Spinal cord (tissue), 10 donors: Measurements from ENCODE around the gene INSM1. TPM values are rescaled to one million over a fixed set of nuclear protein-coding genes. Genes with fewer than 3 reads are reported as not detected.

Experiments used
- DNase-seq, 6 donors: peaks; one replicate each; pipeline versions ENCODE4 v3.0.0 to v3.0.0-alpha.2; 2013 to 2015; ENCODE audit warnings: low spot score in 6 of 6, low read depth in 4 of 6
- H3K27ac ChIP-seq: one replicate; pipeline ENCODE4 v1.5.1; 2013; ENCODE audit warnings: low read depth, low read length, control low read depth
- H3K27me3 ChIP-seq: one replicate; pipeline ENCODE4 v1.6.1; 2013; ENCODE audit warnings: low read length; ENCODE audit not compliant: control insufficient read depth, insufficient read depth
- H3K36me3 ChIP-seq: one replicate; pipeline ENCODE4 v1.6.1; 2013; ENCODE audit warnings: low read length; ENCODE audit not compliant: control insufficient read depth, insufficient read depth
- H3K4me1 ChIP-seq: one replicate; pipeline ENCODE4 v1.6.1; 2013; ENCODE audit warnings: low read length; ENCODE audit not compliant: control insufficient read depth, insufficient read depth
- H3K4me3 ChIP-seq: one replicate; pipeline ENCODE4 v1.5.1; 2013; ENCODE audit warnings: low read depth, low read length, control low read depth
- H3K9me3 ChIP-seq: one replicate; pipeline ENCODE4 v1.6.1; 2013; ENCODE audit warnings: low read length; ENCODE audit not compliant: control insufficient read depth, insufficient read depth
- WGBS: methylation state at CpG from one replicate; pipeline ENCODE4 v1.1.5; 2013; ENCODE audit warnings: missing lambda C conversion rate; ENCODE audit not compliant: insufficient coverage; 5-methylcytosine and 5-hydroxymethylcytosine counted together
- long read RNA-seq, 4 donors: transcript quantifications; one replicate each; lab custom pipeline, GENCODE V29; 2026
- polyA plus RNA-seq, 2 donors: library from polyadenylated mRNA; unstranded; fragments of 120-200 nt; gene quantifications; one replicate each; pipeline ENCODE4 v1.2.1, GENCODE V29; 2013; ENCODE audit not compliant: insufficient read length in 2 of 2
- total RNA-seq, 2 donors: library from RNA; depleted of rRNA in 1 of 2; stranded (reverse); fragments of 120-200 nt in 1 of 2; fragments of >200 nt in 1 of 2; gene quantifications; one replicate each; pipeline versions ENCODE4 v1.2.3 to v1.2.4, GENCODE V29; 2013 to 2014
- donor health status: healthy.

INSM1 gene, protein sequence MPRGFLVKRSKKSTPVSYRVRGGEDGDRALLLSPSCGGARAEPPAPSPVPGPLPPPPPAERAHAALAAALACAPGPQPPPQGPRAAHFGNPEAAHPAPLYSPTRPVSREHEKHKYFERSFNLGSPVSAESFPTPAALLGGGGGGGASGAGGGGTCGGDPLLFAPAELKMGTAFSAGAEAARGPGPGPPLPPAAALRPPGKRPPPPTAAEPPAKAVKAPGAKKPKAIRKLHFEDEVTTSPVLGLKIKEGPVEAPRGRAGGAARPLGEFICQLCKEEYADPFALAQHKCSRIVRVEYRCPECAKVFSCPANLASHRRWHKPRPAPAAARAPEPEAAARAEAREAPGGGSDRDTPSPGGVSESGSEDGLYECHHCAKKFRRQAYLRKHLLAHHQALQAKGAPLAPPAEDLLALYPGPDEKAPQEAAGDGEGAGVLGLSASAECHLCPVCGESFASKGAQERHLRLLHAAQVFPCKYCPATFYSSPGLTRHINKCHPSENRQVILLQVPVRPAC
- total RNA-seq (1 to 10 TPM in 1 of 2 donors, under 1 TPM in 1; 0.50 to 2.6 TPM), polyA plus RNA-seq (1 to 10 TPM; 1.4 to 1.6 TPM)
- long read RNA-seq, donor 1 = 0 reads
- long read RNA-seq, donor 2, partial matches to known transcripts = 0 of 1 reads
- long read RNA-seq, donor 2, other reads (novel, unspliced or antisense) = 0 of 1 reads
- long read RNA-seq, donor 3, transcript INSM1-201 (1 exons, 2,829 nt) = major isoform, 6 of 6 reads
- long read RNA-seq, donor 3, partial matches to known transcripts = 0 of 6 reads
- long read RNA-seq, donor 3, other reads (novel, unspliced or antisense) = 0 of 6 reads
- long read RNA-seq, donor 4, partial matches to known transcripts = 0 of 1 reads
- long read RNA-seq, donor 4, other reads (novel, unspliced or antisense) = 0 of 1 reads

DNA sequence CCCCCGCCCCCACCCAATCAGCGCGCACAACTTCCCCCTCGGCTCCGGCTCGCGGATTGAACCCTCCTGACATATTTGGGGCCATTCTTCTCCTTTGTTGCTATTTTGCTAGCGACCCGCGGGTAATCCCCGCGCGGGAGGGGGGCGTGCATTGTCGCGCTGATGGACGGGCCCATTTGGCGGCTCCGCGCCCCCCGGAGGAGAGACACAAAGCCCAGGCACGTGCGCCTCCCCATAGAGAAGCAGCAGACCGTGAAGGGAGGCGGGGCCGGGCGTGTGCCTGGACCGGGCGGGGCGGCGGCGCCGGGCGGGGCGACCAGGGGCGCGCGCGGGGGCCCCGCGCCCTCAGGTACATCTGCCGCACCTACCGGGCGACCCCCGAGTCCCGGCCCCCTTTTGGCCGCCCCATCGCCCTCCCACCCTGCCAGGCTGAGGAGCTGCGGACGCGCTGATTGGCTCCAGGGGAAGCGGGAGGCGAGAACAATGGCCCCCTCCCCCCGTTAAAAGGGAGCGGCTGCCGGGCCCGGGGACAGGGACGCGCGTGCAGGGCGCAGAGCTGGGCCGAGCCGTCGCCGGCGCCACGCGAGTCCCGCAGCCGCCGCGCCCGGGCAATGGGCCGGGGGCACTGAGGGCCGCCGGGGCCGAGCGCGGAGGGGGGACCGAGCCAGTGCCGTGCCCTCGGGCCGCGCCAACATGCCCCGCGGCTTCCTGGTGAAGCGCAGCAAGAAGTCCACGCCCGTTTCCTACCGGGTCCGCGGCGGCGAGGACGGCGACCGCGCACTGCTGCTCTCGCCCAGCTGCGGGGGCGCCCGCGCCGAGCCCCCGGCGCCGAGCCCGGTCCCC lies at the start of gene INSM1:
Gene INSM1, plus strand, starts transcription at position 530 of the 843 bp plus-strand sequence. Its CDS starts 164 bp downstream, at position 694.
- Histone ChIP-seq H3K4me3 (peak within 1 kb of the TSS; percentile 24), H3K4me1 (peaks cover 44% of the 10 kb centered on the region), H3K27ac (no peak within 1 kb of the TSS), H3K36me3 (no peaks in the 10 kb centered on the region), H3K9me3 (no peaks in the 10 kb centered on the region), H3K27me3 (peaks cover 84% of the 10 kb centered on the region)
- DNase-seq = peak in 2 of 6 donors; percentile 89 to 95
- under 1% methylated on average over 107 of the region's 108 CpGs for WGBS

DNA sequence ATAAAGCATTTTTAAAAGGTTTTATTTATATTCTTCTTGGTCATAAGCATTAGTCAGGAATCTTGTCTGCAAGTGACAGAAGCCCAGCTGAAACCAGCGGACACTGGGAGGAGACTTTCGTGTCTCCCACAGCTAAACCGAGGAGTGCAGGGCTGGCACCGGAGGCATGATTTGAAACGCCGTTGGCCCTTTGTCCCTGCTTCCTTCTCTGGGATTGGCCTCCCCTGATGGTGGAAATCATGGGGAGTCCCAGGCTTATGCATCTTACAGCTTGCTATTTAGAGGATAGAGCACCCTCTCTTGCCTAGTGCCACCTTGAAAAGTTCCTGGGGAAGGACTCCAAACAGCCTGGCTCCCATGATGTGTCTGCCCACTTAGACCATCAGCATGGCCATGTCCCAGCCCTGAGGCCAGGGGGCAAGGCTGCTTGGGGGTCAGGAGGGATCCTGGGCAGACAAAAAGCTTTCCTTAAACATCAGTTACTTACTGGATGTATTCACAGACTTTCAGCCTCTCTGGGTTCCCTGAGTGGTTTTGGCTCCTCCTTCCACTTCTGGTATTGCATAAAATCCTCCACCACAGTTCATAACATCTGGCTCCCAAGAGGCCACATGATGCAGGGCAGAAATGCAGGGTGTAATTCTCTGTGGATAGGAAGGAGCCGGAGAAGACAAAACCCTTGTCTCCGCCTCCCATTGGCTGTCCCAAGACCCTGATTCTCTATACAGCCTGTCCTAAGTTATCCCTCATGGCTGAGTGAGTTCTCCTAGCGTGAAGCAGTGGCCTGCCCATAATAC lies 49.3 kb upstream of the INSM1 start:
- Histone ChIP-seq H3K27me3 (no peaks in the 10 kb centered on the region), H3K4me1 (peaks cover 10% of the 10 kb centered on the region), H3K4me3 (no peak overlapping the region), H3K27ac (no peak overlapping the region), H3K36me3 (no peaks in the 10 kb centered on the region), H3K9me3 (no peaks in the 10 kb centered on the region)
- DNase-seq = no peak
- WGBS = 79% methylated on average over 8 of the region's 9 CpGs

DNA sequence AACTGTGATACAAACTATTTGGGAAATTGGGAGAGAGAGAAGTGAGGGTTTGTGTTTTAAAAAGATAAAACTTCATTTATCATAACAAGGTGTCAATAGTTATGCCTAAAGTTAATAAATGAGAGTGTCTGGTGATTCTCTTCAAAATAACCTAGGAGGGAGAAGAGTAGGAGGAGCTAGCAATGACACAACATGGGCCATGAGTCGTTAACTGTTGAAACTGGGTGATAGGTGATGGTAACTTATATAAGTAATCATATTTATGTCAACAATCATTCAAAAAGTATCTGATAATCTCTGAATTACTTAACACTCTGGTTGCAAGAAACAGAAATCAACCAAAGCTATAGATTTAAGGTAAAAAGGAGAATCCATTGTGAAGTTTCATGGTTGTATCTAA lies 46.8 kb upstream of the INSM1 start:
- H3K27ac ChIP-seq = no peak overlapping the region
- no peaks in the 10 kb centered on the region for H3K9me3 ChIP-seq
- peaks cover 10% of the 10 kb centered on the region for H3K4me1 ChIP-seq
- no CpG with 5 or more reads among the region's 1 CpG for WGBS
- no peak overlapping the region for H3K4me3 ChIP-seq
- no peaks in the 10 kb centered on the region for H3K36me3 ChIP-seq
- no peaks in the 10 kb centered on the region for H3K27me3 ChIP-seq
- no peak for DNase-seq

DNA sequence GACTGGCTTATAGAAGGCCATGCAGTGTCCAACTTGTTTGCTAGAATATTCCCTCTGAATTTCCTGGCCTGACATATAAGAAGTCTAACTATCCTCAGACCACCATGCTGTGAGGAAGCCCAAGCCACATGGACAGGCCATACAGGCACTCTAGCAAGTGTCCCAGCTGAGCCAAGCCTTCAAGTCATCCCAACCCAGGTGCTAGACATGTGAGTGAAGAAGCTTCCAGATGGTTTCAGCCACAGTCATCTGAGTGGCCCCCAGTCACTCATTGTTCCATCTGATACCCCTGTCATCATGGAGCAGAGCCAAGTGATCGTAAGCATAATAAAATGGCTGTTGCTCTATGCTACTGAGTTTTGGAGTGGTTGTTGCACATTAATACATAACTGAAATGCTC lies 46.0 kb upstream of the INSM1 start:
- Histone ChIP-seq H3K27me3 (no peaks in the 10 kb centered on the region), H3K4me1 (peaks cover 10% of the 10 kb centered on the region), H3K4me3 (no peak overlapping the region), H3K9me3 (no peaks in the 10 kb centered on the region), H3K36me3 (no peaks in the 10 kb centered on the region), H3K27ac (no peak overlapping the region)
- WGBS = no CpG with 5 or more reads among the region's 1 CpG
- DNase-seq = no peak

DNA sequence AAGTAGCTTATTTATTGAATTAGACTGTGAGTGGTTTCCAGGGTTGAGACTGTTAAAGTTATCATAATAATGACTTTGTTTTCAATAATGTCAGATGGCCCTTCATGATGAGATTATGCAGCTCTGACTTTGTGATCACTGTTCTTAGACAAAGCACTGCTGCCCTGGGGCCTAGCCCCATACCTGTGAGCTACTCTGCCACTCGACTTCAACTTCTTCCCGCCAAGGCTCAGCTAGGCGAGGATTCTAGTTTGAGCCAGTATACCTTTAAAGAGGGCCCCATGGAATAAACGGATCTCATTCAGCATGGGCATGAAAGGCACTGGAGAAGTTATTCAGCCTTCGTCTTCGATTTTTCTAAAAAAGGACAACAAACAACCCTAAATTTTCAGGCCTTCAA lies 45.0 kb upstream of the INSM1 start:
- Histone ChIP-seq H3K27me3 (no peaks in the 10 kb centered on the region), H3K36me3 (no peaks in the 10 kb centered on the region), H3K9me3 (no peaks in the 10 kb centered on the region), H3K4me1 (peaks cover under 1% of the 10 kb centered on the region), H3K4me3 (no peak overlapping the region), H3K27ac (no peak overlapping the region)
- no peak for DNase-seq
- 84% methylated on average over 5 of the region's 6 CpGs for WGBS

DNA sequence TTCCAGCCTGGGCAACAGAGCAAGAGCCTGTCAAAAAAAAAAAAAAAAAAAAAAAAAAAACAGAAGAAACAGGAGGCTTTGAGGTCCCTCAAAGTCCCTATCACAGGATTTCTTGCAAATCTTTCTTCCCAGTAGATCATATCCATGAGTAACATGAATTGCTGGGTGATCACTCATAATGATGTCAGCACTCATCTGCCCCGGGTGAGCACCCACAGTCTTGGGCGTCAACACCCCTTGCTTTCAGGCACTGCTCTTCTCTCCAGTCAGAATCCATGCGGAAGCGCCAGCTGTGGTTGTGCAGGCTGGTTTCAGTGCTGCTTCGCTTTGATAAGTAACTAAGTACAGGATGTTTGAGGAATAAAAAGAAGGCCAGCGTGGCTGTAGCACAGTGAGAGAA lies 40.2 kb upstream of the INSM1 start:
- H3K27me3 ChIP-seq = no peaks in the 10 kb centered on the region
- 96% methylated on average over 4 of the region's 6 CpGs for WGBS
- H3K4me1 ChIP-seq = no peaks in the 10 kb centered on the region
- no peak for DNase-seq
- no peaks in the 10 kb centered on the region for H3K36me3 ChIP-seq
- H3K9me3 ChIP-seq = no peaks in the 10 kb centered on the region
- H3K27ac ChIP-seq = no peak overlapping the region
- no peak overlapping the region for H3K4me3 ChIP-seq

DNA sequence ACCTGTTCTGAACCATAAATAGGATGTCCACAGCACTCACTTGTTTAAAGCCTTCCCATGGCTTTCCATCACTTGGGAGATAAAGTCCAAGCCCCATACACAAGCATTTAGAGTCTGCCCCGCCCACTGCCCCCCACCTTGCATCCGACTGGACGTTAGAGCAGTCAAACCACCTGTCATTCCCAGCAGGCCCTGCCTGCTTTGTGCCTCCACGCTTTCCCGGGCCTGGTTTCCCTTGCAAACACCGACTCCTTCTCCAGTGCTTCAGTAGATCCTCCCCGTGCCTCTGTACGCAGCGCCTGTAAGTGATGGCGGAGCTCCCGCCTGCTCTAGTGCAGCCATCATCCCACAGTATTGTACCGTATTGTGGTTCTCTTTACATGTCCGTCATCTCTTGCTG lies 38.3 kb upstream of the INSM1 start:
- H3K27ac ChIP-seq = no peak overlapping the region
- H3K36me3 ChIP-seq = no peaks in the 10 kb centered on the region
- WGBS = 90% methylated on average over 13 of the region's 13 CpGs
- no peaks in the 10 kb centered on the region for H3K9me3 ChIP-seq
- H3K4me3 ChIP-seq = no peak overlapping the region
- no peaks in the 10 kb centered on the region for H3K27me3 ChIP-seq
- H3K4me1 ChIP-seq = no peaks in the 10 kb centered on the region
- DNase-seq = no peak

DNA sequence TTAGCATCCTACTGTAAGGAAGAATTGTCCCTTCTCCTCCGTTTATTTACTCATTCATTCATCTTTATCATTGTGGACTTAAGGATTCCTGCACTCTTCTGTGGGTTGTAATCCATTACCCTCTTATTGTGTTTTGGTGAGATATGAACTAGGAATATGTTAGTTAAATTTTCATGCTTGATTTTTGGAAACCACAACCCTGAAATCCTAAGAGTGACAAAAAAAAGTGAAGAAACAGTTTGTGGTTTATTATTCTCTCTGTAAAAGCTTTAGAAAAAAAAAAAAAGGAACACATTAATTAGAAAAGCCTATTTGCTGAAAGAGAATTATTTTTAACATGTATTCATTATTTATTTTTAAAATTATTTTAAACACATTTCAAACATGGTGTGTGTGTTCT lies 36.7 kb upstream of the INSM1 start:
- no CpG with 5 or more reads among the region's 1 CpG for WGBS
- no peak overlapping the region for H3K27ac ChIP-seq
- no peaks in the 10 kb centered on the region for H3K4me1 ChIP-seq
- H3K4me3 ChIP-seq = no peak overlapping the region
- no peaks in the 10 kb centered on the region for H3K36me3 ChIP-seq
- DNase-seq = no peak
- no peaks in the 10 kb centered on the region for H3K9me3 ChIP-seq
- no peaks in the 10 kb centered on the region for H3K27me3 ChIP-seq
